DOHH2 (cell line): ENCODE measurements around the gene BAMBI.

Source experiments
- EZH2phosphoT487 ChIP-seq: fragments of 200-600 bp; sonication (generic); IDR thresholded peaks from 2 replicates; pipeline ENCODE4 v1.6.1; 2017; ENCODE audit warnings: borderline replicate concordance, mild to moderate bottlenecking, antibody characterized with exemption, low read length, moderate library complexity, mixed read lengths
- TF ChIP-seq, protein P1 (sequence below): fragments of 200-600 bp; sonication (generic); IDR thresholded peaks from one replicate; pipeline ENCODE4 v1.5.1; 2014; ENCODE audit warnings: antibody characterized with exemption, mild to moderate bottlenecking, low read depth, low read length; ENCODE audit not compliant: poor library complexity, severe bottlenecking

DNA sequence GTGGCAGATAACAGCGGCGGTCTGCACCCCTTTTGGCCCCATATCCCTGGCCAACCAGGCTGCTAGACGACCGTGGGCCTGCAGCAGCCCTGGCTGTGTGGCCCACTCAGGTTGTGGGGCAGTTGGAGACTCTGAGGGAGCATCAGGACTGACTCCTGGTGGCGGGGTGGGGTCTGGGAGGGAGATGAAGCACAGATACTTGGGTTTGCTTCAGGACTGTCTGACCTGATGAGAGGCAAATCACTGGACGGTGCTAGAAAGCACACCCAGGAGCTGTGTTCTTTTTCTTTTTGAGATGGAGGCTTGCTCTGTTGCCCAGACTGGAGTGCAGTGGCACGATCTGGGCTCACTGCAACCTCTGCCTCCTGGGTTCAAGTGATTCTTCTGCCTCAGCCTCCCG lies 28.2 kb downstream of the BAMBI start:
- TF ChIP-seq, protein P1, sequence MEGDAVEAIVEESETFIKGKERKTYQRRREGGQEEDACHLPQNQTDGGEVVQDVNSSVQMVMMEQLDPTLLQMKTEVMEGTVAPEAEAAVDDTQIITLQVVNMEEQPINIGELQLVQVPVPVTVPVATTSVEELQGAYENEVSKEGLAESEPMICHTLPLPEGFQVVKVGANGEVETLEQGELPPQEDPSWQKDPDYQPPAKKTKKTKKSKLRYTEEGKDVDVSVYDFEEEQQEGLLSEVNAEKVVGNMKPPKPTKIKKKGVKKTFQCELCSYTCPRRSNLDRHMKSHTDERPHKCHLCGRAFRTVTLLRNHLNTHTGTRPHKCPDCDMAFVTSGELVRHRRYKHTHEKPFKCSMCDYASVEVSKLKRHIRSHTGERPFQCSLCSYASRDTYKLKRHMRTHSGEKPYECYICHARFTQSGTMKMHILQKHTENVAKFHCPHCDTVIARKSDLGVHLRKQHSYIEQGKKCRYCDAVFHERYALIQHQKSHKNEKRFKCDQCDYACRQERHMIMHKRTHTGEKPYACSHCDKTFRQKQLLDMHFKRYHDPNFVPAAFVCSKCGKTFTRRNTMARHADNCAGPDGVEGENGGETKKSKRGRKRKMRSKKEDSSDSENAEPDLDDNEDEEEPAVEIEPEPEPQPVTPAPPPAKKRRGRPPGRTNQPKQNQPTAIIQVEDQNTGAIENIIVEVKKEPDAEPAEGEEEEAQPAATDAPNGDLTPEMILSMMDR = no peak
- TF ChIP-seq EZH2phosphoT487 = no peak
